ENCODE data around the gene TXNDC11. TPM values are rescaled to one million over a fixed set of nuclear protein-coding genes. Genes with fewer than 3 reads are reported as not detected.

The TXNDC11 gene
- total and polyA plus RNA-seq, 7 experiments from 2014 or later, result 36.7 to 80.5 (median 55.1) TPM

GRCh38 chr16:11677959-11678881 is 64.4 kb downstream of the TXNDC11 start:
- Histone ChIP-seq H3K4me1 (ENCODE audit: control insufficient read depth in 2 of 2, insufficient read depth in 2 of 2, low read length in 2 of 2) (peaks cover 11 to 30% of the 10 kb centered on the region in 2 donors), H3K27ac (ENCODE audit: low read depth, low read length) (no peak overlapping the region), H3K27me3 (ENCODE audit: control insufficient read depth in 2 of 2, insufficient read depth in 2 of 2, low read length in 2 of 2) (no peaks in the 10 kb centered on the region), H3K4me3 (ENCODE audit: low read length) (no peak overlapping the region), H3K9me3 (ENCODE audit: control insufficient read depth in 2 of 3, low read length in 3 of 3) (no peaks in the 10 kb centered on the region), H3K36me3 (ENCODE audit: control insufficient read depth in 2 of 3, insufficient read depth in 3 of 3, low read length in 3 of 3) (peaks cover 9 to 74% (median 15%) of the 10 kb centered on the region in 3 experiments)
- ChIA-PET CTCF (interaction anchor here (1.0 to 1.2 kb wide), 2 partner anchors 9 to 10 kb away, joined by 3 to 4 read pairs; no protein-coding TSS in a partner anchor), POLR2A (interaction anchor here (0.6 to 1.5 kb wide), 6 partner anchors 9 to 94 kb away, joined by 3 to 5 read pairs (median 4); no protein-coding TSS in a partner anchor)
- no peak for ATAC-seq
- no peak for DNase-seq
- Mint-ChIP-seq H3K4me1 (peaks cover 51 to 80% (median 77%) of the 10 kb centered on the region in 7 donors), H3K27ac (peak overlapping the region; percentile 20 to 88 (median 72)), H3K9me3 (peaks cover 0 to 1% (median 0%) of the 10 kb centered on the region in 11 donors), H3K36me3 (peaks cover 0 to 24% (median 8%) of the 10 kb centered on the region in 5 donors), H3K4me3 (peak overlapping the region in 3 of 10 donors; percentile 5 to 72 (median 31)), H3K27me3 (no peaks in the 10 kb centered on the region)
- intact Hi-C loops (cut with micrococcal nuclease), result no loop called here

GRCh38 chr16:11677451-11677951 is 65.2 kb downstream of the TXNDC11 start:
- H3K36me3 ChIP-seq (ENCODE audit: control insufficient read depth in 2 of 3, insufficient read depth in 3 of 3, low read length in 3 of 3), result peaks cover 6 to 68% (median 15%) of the 10 kb centered on the region in 3 experiments

GRCh38 chr16:11676799-11677198 is 65.9 kb downstream of the TXNDC11 start:
- POLR2A ChIA-PET, result interaction anchor here (1.5 kb wide), 1 partner anchor 13 kb away, joined by 4 read pairs; no protein-coding TSS in a partner anchor
- H3K36me3 Mint-ChIP-seq, result peaks cover 0 to 18% (median 3%) of the 10 kb centered on the region in 5 donors
- CTCF ChIA-PET, result no interaction called here
- ATAC-seq, result no peak
- H3K27me3 Mint-ChIP-seq, result no peaks in the 10 kb centered on the region
- H3K9me3 Mint-ChIP-seq, result peaks cover 0 to 1% (median 0%) of the 10 kb centered on the region in 11 donors
- Histone ChIP-seq H3K27me3 (ENCODE audit: control insufficient read depth in 2 of 2, insufficient read depth in 2 of 2, low read length in 2 of 2) (no peaks in the 10 kb centered on the region), H3K27ac (ENCODE audit: low read depth, low read length) (no peak overlapping the region), H3K36me3 (ENCODE audit: control insufficient read depth in 2 of 3, insufficient read depth in 3 of 3, low read length in 3 of 3) (peaks cover 6 to 63% (median 15%) of the 10 kb centered on the region in 3 experiments), H3K4me3 (ENCODE audit: low read length) (no peak overlapping the region), H3K4me1 (ENCODE audit: control insufficient read depth in 2 of 2, insufficient read depth in 2 of 2, low read length in 2 of 2) (peaks cover 15 to 36% of the 10 kb centered on the region in 2 donors), H3K9me3 (ENCODE audit: control insufficient read depth in 2 of 3, low read length in 3 of 3) (no peaks in the 10 kb centered on the region)
- intact Hi-C loops (cut with micrococcal nuclease), result no loop called here
- DNase-seq, result no peak
- H3K27ac Mint-ChIP-seq, result peak overlapping the region in 6 of 9 donors; percentile 4 to 87 (median 74)
- peak overlapping the region in 1 of 10 donors; percentile 72 for H3K4me3 Mint-ChIP-seq
- peaks cover 59 to 80% (median 78%) of the 10 kb centered on the region in 7 donors for H3K4me1 Mint-ChIP-seq

More at GRCh38 chr16:11677451-11677951, 65.2 kb downstream of the TXNDC11 start:
- POLR2A ChIA-PET, result interaction anchor here (0.6 to 1.5 kb wide), 4 partner anchors 8 to 58 kb away, joined by 3 to 5 read pairs (median 4); no protein-coding TSS in a partner anchor
- Histone ChIP-seq H3K9me3 (ENCODE audit: control insufficient read depth in 2 of 3, low read length in 3 of 3) (no peaks in the 10 kb centered on the region), H3K4me1 (ENCODE audit: control insufficient read depth in 2 of 2, insufficient read depth in 2 of 2, low read length in 2 of 2) (peaks cover 18 to 36% of the 10 kb centered on the region in 2 donors), H3K27ac (ENCODE audit: low read depth, low read length) (peak overlapping the region; percentile 20), H3K4me3 (ENCODE audit: low read length) (no peak overlapping the region), H3K27me3 (ENCODE audit: control insufficient read depth in 2 of 2, insufficient read depth in 2 of 2, low read length in 2 of 2) (no peaks in the 10 kb centered on the region)
- ATAC-seq, result no peak
- peaks cover 0 to 19% (median 4%) of the 10 kb centered on the region in 5 donors for H3K36me3 Mint-ChIP-seq
- H3K4me3 Mint-ChIP-seq, result peak overlapping the region in 6 of 10 donors; percentile 5 to 79 (median 39)
- peaks cover 56 to 80% (median 78%) of the 10 kb centered on the region in 7 donors for H3K4me1 Mint-ChIP-seq
- peaks cover 0 to 1% (median 0%) of the 10 kb centered on the region in 11 donors for H3K9me3 Mint-ChIP-seq
- CTCF ChIA-PET, result no interaction called here
- DNase-seq, result no peak
- intact Hi-C loops (cut with micrococcal nuclease), result no loop called here
- H3K27ac Mint-ChIP-seq, result peak overlapping the region in 8 of 9 donors; percentile 20 to 88 (median 78)
- H3K27me3 Mint-ChIP-seq, result no peaks in the 10 kb centered on the region

DNA sequence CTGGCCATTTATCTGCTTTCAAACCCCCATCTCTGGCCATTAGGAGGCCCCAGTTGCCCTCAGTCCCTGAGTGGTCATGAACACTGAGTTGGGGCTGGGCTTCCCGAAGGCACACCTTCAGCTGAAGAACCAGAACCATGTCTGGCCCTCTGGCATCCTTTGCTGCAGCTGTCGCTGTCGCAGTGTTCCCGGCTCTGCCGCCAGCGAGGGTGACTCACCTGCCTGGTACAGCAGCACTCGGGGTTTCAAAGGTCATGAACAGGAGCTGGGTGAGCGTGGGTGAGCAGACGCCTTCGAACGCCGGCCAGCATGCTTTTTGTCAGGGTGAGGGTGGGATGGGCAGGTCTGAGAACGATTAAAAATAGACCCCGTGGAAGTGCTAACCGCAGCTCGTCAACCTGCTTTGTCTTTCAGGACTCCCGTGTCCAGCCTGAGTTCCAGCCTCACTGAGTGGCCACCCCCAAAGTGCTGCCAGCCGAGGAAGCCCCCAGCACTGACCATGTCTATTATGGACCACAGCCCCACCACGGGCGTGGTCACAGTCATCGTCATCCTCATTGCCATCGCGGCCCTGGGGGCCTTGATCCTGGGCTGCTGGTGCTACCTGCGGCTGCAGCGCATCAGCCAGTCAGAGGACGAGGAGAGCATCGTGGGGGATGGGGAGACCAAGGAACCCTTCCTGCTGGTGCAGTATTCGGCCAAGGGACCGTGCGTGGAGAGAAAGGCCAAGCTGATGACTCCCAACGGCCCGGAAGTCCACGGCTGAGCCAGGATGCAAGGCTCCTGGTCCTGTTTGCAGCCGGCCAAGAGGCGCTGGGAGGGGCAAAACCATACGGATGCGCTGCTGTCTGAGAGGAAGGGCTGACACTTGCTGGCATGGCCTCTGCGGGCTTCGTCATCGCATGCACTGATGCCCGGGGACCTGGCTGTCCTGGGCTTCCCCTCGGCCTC is 66.8 kb downstream of the TXNDC11 start:
- H3K9me3 Mint-ChIP-seq, result peaks cover 0 to 1% (median 0%) of the 10 kb centered on the region in 11 donors
- ChIA-PET CTCF (no interaction called here), POLR2A (no interaction called here)
- peaks cover 58 to 80% (median 78%) of the 10 kb centered on the region in 7 donors for H3K4me1 Mint-ChIP-seq
- H3K4me3 Mint-ChIP-seq, result peak overlapping the region in 2 of 10 donors; percentile 9 to 47
- peak overlapping the region in 7 of 9 donors; percentile 30 to 98 (median 86) for H3K27ac Mint-ChIP-seq
- Histone ChIP-seq H3K9me3 (ENCODE audit: control insufficient read depth in 2 of 3, low read length in 3 of 3) (no peaks in the 10 kb centered on the region), H3K36me3 (ENCODE audit: control insufficient read depth in 2 of 3, insufficient read depth in 3 of 3, low read length in 3 of 3) (peaks cover 6 to 63% (median 15%) of the 10 kb centered on the region in 3 experiments), H3K27me3 (ENCODE audit: control insufficient read depth in 2 of 2, insufficient read depth in 2 of 2, low read length in 2 of 2) (no peaks in the 10 kb centered on the region), H3K27ac (ENCODE audit: low read depth, low read length) (no peak overlapping the region), H3K4me3 (ENCODE audit: low read length) (no peak overlapping the region), H3K4me1 (ENCODE audit: control insufficient read depth in 2 of 2, insufficient read depth in 2 of 2, low read length in 2 of 2) (peaks cover 9 to 36% of the 10 kb centered on the region in 2 donors)
- H3K36me3 Mint-ChIP-seq, result peaks cover 0 to 18% (median 0%) of the 10 kb centered on the region in 5 donors
- H3K27me3 Mint-ChIP-seq, result no peaks in the 10 kb centered on the region
- ATAC-seq, result no peak
- DNase-seq, result no peak
- intact Hi-C loops (cut with micrococcal nuclease), result no loop called here

DNA sequence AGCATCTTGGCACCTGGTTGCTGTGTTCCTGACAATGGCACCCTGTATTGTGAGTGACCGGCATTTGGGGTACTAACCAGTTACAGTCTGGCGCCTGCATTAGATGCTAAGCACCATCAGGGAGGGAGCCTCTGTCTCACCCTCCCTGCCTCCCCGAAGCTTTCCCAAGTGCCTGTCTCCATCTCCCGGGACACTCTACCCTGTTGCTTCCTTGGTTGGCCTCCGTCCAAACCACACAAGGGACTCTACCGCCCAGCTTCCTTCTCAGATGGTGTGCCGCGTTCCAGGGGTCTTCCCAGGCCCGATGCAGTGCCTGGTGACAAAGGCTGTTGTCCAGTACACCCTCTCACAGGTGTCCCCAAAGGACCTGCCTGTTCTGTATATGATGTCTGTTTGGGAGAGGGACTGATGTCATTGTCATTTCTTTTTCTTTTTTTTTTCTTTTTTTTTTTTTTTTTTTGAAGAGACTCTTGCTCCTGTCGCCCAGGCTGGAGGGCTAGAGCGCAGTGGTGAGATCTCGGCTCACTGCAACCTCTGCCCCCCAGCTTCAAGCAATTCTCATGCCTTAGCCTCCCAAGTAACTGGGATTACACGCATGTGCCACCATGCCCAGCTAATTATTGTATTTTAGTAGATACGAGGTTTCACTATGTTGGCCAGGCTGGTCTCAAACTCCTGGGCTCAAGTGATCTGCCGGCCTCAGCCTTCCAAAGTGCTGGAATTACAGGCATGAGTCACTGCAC is 67.7 kb downstream of the TXNDC11 start:
- intact Hi-C loops (cut with micrococcal nuclease), result no loop called here
- Histone ChIP-seq H3K27ac (ENCODE audit: low read depth, low read length) (no peak overlapping the region), H3K4me1 (ENCODE audit: control insufficient read depth in 2 of 2, insufficient read depth in 2 of 2, low read length in 2 of 2) (peaks cover 16 to 36% of the 10 kb centered on the region in 2 donors), H3K9me3 (ENCODE audit: control insufficient read depth in 2 of 3, low read length in 3 of 3) (no peaks in the 10 kb centered on the region), H3K36me3 (ENCODE audit: control insufficient read depth in 2 of 3, insufficient read depth in 3 of 3, low read length in 3 of 3) (peaks cover 6 to 58% (median 15%) of the 10 kb centered on the region in 3 experiments), H3K4me3 (ENCODE audit: low read length) (no peak overlapping the region), H3K27me3 (ENCODE audit: control insufficient read depth in 2 of 2, insufficient read depth in 2 of 2, low read length in 2 of 2) (no peaks in the 10 kb centered on the region)
- POLR2A ChIA-PET, result no interaction called here
- Mint-ChIP-seq H3K4me3 (peak overlapping the region in 4 of 10 donors; percentile 37 to 74 (median 38)), H3K9me3 (peaks cover 0 to 1% (median 0%) of the 10 kb centered on the region in 11 donors), H3K36me3 (peaks cover 0 to 17% (median 0%) of the 10 kb centered on the region in 5 donors), H3K27ac (peak overlapping the region in 7 of 9 donors; percentile 71 to 98 (median 87)), H3K4me1 (peaks cover 57 to 80% (median 78%) of the 10 kb centered on the region in 7 donors), H3K27me3 (no peaks in the 10 kb centered on the region)
- DNase-seq, result no peak
- CTCF ChIA-PET, result interaction anchor here (1.2 kb wide), 1 partner anchor 33 kb away, joined by 3 read pairs; no protein-coding TSS in a partner anchor
- no peak for ATAC-seq

Measured in naive thymus-derived CD4-positive, alpha-beta T cell (primary cell).